Dermis microvascular lymphatic vessel endothelial cell (primary cell): ENCODE measurements around the gene MAP3K15. TPM values are rescaled to one million over a fixed set of nuclear protein-coding genes. Genes with fewer than 3 reads are reported as not detected.
A peak's percentile ranks its signal among the peaks of the same experiment; 100 is the strongest.
"Not testable (repeated sequence)": the region's sequence is repeated elsewhere in the genome, so short reads cannot be mapped to it uniquely, and the experiment has no call there.

ENCODE experiments used
- DNase-seq, 2 donors: peaks; one replicate each; pipeline versions ENCODE4 v3.0.0 to v3.0.0-alpha.2; 2010; ENCODE audit warnings: low read depth in 2 of 2
- total RNA-seq: library from RNA; depleted of rRNA; stranded (reverse); fragments of >200 nt; gene quantifications from 2 replicates; pipeline ENCODE4 v1.2.1, GENCODE V29; 2014

MAP3K15 gene
- total RNA-seq, 1 donor from 2014 or later = 0.13 TPM

DNA sequence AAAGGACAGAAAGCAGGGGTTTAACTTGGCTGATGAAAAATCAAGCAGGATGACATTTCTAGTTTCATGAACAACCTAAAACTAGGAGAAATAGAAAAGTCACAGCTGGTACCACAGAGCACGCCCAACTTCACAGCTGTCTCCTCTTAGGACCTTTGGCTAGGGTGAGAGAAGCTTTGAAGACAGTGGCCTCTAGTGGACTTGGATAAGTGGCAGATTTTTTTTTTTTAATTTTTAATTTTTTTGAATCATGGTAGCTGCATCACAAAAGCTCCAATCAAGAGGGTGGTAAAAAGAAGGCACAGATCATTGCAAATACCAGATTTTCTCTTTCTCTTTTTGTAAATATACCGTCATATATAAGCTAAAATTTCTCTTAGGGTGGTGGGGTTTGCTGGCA is 20.2 kb upstream of the MAP3K15 start:
- DNase-seq = peak in 1 of 2 donors; percentile 12

DNA sequence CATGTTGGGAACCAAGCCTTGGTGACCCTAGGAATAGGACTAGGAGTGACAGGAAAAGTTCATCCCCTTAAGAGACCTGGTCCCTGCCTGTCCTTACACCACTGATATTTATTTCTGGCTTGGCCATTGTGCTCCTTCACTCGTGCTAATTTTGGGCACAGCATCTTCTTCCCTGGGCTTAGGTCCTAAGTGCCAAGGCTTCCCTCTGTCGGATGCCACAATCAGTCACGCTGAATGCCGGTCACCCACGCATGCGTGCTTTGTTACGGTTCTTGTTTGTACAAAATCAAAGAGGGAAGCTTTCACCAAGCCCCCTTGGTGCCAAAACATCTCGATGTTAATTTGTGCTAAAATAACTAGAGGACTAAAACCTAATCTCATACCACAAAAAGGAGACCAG is 17.4 kb upstream of the MAP3K15 start:
- DNase-seq = no peak

DNA sequence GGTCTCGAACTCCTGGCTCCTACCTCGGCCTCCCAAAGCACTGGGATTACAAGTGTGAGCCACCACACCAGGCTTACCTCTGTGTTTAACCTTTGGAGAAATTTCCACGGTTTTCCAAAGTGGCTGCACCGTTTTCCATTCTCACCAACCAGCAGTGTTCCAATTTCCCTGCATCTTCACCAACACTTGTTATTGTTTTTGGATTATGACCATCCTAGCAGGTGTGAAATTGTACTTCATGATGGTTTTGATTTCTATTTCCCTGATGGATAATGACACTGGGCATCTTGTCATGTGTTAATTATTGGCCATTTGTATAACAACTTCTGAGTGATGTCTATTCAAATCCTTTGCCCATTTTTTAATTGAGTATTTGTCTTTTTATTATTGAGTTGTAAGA is 2.7 kb upstream of the MAP3K15 start:
- no peak for DNase-seq

DNA sequence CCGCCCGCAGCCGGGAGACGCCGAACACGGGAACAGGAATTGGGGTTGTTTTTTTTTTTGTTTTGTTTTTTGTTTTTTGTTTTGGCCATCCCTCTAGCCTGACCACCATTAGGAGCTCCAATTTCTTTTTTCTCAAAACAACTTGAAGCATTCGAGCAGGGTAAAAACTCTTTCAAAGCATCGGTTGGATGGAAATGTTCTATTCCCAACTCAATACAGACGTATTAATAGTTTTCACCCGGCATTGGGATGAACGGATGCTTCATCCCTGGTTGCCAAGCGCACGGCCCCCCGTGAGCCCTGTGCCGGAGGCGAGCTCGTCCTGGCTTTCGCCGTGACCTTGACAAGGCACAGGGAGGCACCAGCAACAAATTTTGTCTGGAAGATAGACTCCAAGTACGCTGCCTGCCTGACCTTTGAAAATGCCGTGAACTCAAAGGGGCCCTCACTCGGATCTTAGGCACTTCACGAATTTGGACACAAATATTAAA is 352 bp upstream of the MAP3K15 start:
- no peak for DNase-seq

DNA sequence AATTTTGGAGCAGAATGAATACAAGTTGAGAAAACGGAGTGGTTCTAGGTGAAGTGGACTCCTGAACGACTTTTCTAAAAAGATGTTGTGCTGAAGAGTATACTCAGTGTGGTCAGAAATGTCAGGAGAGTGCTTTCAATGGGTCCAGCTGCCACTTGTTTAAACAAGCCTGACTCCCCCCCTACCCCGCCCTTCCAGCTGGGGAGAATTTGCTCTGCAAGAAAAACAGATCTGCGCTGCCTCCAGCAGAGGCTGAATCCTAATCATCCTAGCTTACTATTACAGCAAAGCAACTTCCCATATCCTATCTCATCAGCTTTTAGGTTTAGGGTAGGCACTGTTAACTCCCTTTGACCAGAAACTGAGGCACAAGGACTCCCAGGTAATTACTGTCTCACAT is 1.9 kb downstream of the MAP3K15 start:
- no peak for DNase-seq

DNA sequence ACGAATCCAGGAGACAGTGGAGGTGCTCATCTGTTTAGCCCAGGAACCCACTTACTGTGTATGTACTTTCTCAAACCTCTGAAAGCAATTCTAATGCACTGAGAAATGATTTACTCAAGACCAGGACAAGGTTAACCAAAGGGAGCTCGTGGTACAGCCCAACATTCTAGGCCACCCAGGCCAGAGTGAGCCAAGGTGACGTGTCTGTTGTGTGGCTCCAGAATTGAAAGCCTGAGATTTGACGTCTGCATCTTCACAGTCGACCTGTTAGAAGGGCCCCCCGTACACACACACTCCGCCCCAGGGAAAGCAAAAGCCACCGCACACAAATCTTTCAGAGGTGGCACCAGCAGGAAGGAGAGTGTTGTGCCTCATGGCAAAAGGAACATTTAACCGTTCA is 2.3 kb downstream of the MAP3K15 start:
- DNase-seq = no peak

DNA sequence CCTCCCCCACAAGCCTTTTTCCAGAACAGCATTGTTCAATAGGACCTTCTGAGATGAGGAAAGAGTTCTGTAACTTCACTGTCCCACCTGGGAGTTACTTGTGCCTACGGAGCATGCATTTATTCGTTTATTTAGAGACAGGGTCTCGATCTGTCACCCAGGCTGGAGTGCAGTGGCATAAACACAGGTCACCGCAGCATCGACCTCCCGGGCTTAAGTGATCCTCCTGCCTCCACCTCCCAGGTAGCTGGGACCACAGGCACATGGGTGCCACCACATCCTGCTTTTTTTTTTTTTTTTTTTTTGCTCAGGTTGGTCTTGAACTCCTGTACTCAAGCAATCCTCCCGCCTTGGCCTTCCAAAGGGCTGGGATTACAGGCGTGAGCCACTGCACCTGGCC is 2.9 kb downstream of the MAP3K15 start:
- DNase-seq = no peak

DNA sequence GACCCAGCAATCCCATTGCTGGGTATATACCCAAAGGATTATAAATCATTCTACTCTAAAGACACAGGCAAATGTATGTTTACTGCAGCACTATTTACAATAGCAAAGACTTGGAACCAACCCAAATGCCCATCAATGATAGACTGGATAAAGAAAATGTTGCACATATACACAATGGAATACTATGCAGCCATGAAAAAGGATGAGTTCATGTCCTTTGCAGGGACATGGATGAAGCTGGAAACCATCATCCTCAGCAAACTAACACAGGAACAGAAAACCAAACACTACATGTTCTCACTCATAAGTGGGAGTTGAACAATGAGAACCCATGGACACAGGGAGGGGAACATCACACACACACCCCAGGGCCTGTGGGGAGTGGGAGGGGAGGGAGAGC is 3.5 kb downstream of the MAP3K15 start:
- DNase-seq = not testable (repeated sequence)

DNA sequence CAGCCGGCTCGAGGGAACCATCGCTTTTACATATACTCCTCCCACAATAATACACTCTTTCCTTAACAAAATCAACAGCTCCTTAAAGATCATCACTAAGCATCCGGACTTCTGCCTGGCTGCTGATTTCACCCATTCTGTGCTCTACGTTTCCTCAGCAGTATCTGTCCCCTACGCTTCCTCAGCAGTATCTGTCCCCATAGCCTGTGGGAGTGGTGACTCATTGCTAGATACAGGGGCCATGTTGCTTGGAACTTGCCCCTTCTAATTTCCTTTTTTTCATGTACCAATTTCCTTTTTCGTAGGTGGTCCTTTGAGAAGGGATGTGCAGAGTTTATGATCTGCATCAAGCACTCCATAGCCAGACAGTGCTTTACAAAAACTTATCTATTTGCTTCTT is 18.6 kb downstream of the MAP3K15 start:
- DNase-seq = no peak

DNA sequence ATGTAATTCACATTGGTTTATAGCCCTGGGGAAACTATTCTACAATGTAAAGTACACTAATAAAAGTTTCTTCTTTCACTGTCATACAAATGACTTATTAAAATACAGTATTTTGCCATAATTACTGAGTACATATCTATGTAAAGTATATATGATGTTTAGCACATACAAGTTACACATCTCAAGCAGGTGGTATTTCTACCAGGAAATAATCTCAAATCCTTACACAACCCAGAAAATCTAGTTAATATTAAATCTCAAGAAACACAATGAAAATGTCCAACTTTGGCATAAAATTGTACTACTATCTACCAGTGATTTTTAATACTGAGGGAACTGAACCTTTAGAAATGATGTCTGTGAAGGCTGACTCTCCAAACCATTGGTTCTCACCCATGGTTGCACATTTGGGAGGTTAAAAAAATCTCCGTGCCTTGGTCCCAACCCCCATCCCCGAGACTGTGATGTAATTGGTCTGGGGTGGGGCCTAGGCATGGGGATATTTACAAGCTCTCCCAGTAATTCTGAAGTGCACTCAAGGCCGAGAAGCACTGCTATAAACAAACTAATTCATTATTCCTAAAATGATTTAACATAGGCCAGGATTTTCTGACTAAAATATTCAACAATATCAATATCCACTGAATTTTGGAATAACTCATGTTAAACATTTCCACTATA is 27.6 kb downstream of the MAP3K15 start:
- DNase-seq = no peak

DNA sequence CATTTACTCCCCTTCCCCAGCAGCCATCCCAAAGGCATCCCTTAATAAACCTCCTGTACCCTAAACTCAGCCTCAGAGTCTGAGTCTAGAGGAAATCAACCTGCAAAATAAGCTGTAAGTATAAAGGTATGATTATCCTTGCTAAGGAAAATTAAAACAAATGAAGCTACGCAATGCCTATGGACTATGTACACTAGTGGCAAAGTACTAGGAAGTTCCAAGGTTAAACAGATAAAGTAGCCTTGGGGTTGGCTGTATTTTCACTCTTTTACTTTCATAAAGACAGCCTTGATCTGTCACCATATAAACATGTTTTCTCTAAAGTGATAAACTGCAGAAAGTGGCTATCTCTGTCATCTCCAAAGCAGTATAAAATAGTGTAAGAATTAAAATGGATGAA is 35.9 kb downstream of the MAP3K15 start:
- DNase-seq = no peak

DNA sequence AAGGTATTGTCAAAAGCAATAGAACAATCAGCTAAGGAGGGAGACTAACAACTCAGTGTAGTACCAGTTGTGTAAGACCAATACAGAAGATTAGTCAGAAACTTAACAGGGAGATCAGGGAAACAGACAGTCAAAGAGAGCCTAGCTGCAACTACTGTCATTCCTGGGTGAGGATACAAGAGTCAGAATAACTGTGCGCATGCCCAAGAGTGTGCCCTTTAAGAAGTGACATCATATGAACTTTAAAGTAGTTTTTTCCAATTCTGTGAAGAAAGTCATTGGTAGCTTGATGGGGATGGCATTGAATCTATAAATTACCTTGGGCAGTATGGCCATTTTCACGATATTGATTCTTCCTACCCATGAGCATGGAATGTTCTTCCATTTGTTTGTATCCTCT is 46.9 kb downstream of the MAP3K15 start:
- DNase-seq = not testable (repeated sequence)

DNA sequence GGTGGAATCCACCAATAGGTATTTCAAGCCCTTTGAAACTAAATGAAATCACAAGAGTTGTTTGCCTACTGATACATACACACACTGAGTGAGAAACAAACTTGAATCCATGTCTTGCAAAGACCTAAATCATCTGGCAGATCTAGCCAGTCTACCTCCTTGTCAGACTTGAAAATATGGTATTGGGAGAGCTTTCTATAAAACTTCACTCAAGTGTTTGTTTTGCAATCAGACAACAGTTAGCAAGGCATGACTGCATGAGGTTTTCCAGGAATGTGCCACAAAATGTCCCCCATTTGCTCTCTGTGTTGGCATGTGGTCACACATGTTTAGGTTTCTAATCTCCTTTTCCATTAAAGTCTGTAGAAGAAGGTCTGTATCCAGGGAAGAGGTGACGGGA is 52.4 kb downstream of the MAP3K15 start:
- no peak for DNase-seq

DNA sequence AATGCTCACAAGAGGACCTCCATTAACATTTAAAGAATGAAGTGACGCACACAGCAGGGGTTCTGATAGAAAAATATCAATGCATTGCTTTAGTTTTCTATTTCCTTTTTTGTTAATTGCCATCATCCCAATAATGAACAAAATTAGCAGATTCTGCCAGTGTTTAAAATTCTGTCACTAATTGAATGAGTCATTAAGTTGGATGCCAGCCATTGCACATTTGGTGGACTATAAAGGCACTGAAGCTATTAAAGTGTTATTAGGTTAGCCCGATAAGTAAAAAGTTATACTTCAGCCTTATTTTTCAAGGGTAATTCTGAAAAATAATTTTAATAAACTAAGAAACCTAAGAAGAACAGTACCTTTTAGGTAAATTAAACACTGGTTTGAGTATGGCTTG is 53.1 kb downstream of the MAP3K15 start:
- no peak for DNase-seq

DNA sequence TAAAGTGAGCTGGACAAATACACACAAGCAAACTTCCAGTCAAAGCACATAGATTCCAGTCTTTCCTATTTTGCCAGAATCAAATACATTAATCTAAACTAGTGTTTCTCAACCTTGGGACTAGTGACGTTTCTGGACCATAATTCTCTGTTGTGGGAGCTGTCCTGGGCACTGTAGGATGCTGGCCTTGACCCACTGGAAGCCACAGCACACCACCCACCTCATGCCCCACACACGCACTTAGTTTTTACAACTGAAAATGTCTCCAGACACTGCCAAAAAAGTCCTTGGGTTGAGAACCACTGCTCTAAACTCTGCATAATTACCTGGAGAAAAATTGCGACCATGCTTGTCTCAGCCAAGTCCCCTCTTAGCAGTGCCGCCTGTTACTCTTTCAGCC is 57.6 kb downstream of the MAP3K15 start:
- DNase-seq = no peak

DNA sequence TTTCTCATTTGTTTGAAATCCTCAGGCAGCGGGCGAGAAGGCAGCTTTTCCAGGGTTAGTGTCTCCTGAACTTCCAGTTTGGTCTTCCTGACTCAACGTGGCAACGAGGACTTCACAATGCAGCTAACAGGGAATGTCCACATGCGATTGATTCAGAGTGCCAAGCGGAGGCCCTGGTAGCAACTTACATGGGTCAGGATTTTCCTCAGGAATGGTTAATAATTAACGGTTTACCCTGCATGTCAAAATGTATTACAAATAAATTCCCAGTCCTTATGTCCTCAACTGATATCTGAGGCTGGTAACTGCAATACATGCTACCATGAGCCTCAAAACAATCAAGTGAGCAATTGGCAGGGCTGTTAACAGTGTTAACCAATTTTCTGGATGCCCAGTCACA is 67.2 kb downstream of the MAP3K15 start:
- DNase-seq = no peak

DNA sequence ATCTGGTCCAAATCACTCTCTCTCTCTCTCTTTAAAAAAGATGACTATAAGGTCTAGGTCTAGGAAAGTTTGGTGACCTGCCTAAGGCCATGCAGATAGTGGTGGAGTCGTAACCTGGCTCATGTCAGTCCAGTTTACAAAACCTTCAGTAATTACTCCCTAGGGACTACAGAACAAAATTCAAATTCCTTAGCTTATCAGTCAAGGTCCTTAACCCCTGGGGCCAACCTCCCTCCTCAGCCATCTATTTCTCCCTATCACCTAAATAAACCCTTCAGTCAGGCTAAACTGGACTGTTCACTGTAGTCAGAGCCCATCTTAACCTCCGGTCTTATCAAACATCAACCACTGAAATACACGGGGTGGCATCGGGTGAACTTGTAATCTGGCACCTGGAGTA is 68.9 kb downstream of the MAP3K15 start:
- no peak for DNase-seq

DNA sequence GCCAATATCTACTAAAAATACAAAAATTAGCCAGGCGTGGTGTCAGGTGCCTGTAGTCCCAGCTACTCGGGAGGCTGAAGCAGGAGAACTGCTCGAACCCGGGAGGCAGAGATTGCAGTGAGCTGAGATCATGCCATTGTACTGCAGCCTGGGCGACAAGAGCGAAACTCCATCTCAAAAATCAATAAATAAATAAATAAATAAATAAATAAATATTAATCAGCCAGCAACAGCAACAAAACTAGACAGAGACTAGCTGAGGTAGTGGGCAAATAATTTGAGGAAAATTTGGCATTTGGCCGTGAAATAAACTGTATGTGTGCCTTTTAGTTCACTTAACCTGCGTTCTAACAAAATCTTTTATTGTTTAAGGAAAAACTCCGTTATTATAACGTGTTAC is 69.5 kb downstream of the MAP3K15 start:
- not testable (repeated sequence) for DNase-seq

DNA sequence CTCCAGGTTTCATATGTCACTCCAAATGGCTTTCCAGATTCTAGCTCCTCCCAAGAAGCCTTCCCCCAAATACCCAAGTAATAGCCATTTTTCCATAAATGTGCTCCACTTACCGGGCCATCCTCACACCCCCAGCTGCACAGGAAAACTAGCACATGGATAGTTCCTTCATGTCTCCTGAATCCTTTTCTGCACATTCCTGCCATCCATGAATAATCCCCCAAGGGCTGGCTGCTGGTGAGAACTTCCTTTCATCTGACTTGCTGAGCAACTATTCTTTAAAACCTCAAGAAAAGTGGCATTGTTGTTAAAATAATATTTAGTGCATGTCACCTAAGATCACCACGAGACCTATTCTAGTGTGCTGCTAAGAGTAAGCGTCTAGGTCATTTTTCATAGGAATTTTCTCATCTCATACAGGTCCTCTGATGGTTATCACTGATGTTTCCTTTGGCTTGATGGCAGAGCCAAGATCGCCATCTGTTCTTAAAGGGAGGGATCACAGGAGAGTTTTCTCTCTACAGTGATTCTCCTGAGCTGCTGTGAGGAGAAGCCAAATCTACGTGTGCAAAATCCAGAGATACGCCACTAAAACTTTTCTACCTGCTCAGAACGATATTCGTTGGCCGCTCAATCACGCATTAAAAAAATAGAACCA is 71.3 kb downstream of the MAP3K15 start:
- no peak for DNase-seq

DNA sequence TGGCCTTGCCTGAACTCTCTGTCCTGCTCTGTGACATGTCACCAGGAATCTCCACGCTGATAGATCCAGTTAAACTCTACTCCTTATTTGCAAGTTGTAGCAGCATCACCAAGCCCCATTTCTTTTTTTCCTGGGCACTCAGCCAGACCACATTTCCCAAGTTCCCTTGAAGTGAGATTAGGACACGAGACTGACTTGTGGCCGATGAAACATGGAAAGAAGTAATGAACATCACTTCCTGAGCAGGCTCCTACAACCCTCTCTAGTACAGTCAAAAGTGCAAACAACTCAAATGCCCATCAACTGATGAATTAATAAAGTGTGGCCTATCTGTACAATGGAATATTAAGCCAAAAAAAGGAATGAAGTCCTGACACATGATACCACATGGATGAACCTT is 74.6 kb downstream of the MAP3K15 start:
- no peak for DNase-seq

DNA sequence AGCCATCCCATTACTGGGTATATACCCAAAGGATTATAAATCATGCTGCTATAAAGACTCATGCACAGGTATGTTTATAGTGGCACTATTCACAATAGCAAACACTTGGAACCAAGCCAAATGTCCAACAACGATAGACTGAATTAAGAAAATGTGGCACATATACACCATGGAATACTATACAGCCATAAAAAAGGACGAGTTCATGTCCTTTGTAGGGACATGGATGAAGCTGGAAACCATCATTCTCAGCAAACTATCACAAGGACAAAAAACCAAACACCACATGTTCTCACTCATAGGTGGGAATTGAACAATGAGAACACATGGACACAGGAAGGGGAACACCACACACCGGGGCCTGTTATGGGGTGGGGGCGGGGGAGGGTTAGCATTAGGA is 92.6 kb downstream of the MAP3K15 start:
- not testable (repeated sequence) for DNase-seq

DNA sequence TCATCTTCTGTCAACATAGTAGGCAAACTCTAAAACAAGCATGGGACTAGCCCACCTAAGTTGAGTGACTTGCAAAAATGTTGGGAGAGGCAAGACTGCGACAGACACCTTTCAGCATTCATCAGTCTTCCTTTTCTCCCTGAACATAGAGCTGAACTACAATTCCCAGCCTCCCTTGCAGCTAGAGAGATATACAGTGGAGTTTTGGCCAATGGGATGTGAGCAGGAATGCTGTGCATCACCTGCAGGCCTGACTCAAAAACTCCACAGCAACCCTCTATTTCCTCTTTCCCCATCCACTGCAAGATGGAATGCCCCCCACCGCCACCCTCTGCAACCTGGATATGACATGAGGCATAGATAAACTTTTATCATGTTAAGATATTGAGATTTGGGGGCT is 105.0 kb downstream of the MAP3K15 start:
- DNase-seq = no peak

DNA sequence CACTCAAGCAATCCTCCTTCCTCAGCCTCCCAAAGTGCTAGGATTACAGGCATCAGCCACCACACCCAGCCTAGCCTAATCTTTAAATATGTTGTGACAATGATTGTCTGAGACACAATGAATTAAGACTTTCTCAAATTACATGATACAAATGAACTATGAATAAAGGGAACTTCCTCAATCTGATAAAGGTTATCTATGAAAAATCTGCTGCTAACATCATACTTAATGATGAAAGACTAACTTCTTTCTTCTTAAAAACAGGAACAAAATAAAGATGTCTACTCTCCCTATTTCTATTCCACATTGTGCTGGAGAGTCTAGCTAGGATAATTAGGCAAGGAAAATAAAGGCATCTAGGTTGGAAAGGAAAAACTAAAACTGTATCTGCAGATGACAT is 111.6 kb downstream of the MAP3K15 start:
- no peak for DNase-seq
